ENCODE results near the gene IRX4.

DNA sequence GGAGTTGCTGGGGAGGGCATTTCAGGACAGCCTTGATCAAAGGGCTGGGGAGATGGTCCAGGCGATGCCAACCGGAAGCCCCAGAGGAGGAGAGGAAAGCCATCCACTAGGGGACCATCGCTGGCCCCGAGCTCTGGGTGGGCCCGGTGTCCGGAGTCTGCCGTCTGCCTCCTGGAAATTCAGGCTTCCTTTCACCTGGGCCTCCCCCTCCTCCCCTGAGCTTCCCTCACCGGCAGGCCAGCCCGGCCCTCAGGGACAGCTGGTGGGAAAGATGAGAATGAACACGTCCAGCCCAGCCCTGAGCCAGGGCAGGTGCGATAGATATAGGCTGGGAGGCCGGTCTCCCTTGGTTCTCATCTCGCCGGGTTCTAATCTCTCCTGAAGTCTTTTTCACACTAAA lies 17.2 kb downstream of the IRX4 start:
- TF ChIP-seq, protein P1, sequence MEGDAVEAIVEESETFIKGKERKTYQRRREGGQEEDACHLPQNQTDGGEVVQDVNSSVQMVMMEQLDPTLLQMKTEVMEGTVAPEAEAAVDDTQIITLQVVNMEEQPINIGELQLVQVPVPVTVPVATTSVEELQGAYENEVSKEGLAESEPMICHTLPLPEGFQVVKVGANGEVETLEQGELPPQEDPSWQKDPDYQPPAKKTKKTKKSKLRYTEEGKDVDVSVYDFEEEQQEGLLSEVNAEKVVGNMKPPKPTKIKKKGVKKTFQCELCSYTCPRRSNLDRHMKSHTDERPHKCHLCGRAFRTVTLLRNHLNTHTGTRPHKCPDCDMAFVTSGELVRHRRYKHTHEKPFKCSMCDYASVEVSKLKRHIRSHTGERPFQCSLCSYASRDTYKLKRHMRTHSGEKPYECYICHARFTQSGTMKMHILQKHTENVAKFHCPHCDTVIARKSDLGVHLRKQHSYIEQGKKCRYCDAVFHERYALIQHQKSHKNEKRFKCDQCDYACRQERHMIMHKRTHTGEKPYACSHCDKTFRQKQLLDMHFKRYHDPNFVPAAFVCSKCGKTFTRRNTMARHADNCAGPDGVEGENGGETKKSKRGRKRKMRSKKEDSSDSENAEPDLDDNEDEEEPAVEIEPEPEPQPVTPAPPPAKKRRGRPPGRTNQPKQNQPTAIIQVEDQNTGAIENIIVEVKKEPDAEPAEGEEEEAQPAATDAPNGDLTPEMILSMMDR (IDR thresholded peaks at IDR 0.05; ENCODE audit: insufficient read depth, low read depth, low read length) = no peak
- no peak for TF ChIP-seq EZH2 (IDR thresholded peaks at IDR 0.05; ENCODE audit: insufficient read depth, low read length)
